Activated T-cell treated with anti-CD3 and anti-CD28 coated beads for 4 hours (primary cell): ENCODE results near the gene PRKACA.

Experiments
- DNase-seq: peaks from one replicate; pipeline ENCODE4 v3.0.0-alpha.2; 2020

Gene PRKACA

GRCh38 chr19:14091081-14091812, 26.3 kb downstream of the PRKACA start:
- DNase-seq, result peak; percentile 55

- peak; percentile 84 for DNase-seq
Measured at GRCh38 chr19:14090509-14091080, 27.0 kb downstream of the PRKACA start, which contains the start of gene SAMD1. TSS of gene SAMD1 (minus strand) at chr19:14090751.

GRCh38 chr19:14089662-14090508, 27.7 kb downstream of the PRKACA start:
- peak; percentile 35 for DNase-seq

- DNase-seq, result no peak
Measured at GRCh38 chr19:14089412-14089661, 28.2 kb downstream of the PRKACA start.

DNA sequence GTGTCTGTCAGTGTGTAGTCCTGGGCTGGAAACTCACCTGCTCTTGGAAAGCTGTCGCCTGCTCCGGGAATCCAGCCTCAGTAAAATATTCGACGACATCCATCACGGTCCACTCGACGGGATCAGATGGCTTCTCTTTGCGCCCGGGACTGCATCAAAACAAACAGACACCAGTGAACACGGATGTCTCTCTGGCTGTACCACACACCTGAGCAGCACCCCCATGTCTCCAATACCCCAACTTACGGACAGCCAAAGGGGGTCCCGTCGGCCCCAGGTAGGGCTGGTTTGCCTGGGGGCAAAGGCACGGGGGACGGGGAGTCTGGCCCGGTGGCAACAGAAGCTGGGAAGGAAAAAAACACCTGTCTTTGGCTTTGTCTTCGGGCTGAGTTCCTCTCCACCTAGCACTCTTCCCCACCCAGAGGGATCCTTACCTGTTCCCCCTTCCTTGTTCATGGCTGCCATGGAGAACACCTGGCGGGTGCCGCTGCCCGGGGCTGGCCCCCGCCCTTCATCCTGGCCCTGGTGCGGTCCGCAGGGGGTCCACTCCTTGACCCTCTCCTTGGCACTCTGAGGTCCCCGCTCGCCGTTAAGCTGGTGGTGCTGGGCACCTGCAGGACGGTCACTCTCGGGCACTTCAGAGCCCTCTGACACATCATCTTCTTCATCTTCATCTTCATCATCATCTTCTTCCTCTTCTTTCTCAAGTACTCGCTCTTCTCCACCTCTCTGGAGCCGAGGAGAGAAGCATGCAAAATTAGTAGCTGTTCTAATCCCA, 28.7 kb downstream of the PRKACA start:
- DNase-seq, result no peak

GRCh38 chr19:14086098-14086497, 31.5 kb downstream of the PRKACA start:
- no peak for DNase-seq

- no peak for DNase-seq
Measured at GRCh38 chr19:14085309-14085995, 32.1 kb downstream of the PRKACA start, which contains the start of gene C19orf67. TSS of gene C19orf67 (minus strand) at chr19:14085783. CDS start at chr19:14085627, 156 bp downstream.

GRCh38 chr19:14082675-14082960, 34.9 kb downstream of the PRKACA start:
- no peak for DNase-seq

- DNase-seq, result no peak
Measured at GRCh38 chr19:14081797-14082674, 35.5 kb downstream of the PRKACA start.

DNA sequence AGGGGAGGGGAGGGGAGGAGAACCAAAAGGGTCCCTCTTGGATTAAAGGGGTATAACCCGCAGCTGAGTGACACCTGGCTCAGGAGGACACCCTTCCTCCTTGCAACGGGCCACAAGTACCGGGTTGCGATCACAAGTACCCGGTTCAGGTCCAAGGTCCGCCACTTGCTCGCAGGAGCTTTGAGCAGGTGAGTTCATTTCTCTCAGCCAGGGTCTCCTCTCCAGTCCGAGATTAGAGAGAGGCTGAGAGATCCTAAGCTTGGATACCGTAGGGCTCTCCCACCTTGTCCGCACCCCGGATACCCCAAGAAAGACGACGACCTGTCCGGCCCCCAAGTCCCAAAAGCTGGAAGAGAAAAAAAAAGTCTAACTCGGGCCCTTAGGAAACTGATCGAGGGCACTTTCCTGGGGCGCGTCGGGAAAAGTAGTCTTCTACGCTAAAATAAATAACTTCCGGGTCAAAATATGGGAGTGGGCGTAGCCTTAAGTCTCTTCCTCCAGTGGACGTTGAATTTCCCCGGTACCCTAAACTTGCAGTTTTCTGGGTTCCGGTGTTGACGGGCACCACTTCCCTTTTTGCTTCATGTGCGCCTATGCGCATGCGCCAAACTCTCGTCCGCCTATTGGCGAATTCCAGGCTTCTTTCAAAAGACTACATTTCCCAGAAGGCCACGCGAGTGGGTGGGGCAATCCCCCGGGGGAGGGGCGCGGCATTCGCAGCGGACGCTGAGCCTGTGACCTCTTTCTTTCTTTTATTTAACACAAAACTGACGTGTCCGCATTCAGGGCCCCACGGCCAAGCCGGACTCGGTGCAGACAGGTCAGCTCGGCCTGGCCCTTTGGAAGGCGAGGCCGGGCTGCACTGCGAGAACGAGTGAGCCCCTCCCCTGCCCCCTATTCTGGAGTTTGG, 36.4 kb downstream of the PRKACA start:
- DNase-seq, result peak; percentile 99

DNA sequence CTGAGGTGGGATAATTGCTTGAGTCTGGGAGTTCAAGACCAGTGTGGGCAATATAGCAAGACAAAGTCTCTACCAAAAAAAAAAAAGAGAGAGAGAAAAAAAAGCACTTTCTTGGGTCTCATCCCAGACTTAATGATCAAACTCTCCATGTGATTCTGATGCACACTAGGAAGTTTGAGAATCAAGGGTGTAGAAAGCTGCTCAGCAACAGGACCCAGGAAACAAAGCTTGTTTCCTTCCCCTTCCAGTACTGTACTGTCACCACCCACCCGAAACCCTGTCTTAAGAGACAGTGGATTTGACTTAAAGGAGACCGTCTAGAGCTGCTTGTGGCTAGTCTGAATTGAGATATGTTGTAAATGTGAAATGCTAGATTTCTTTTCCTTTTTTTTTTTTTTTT, 39.2 kb downstream of the PRKACA start:
- no peak for DNase-seq

DNA sequence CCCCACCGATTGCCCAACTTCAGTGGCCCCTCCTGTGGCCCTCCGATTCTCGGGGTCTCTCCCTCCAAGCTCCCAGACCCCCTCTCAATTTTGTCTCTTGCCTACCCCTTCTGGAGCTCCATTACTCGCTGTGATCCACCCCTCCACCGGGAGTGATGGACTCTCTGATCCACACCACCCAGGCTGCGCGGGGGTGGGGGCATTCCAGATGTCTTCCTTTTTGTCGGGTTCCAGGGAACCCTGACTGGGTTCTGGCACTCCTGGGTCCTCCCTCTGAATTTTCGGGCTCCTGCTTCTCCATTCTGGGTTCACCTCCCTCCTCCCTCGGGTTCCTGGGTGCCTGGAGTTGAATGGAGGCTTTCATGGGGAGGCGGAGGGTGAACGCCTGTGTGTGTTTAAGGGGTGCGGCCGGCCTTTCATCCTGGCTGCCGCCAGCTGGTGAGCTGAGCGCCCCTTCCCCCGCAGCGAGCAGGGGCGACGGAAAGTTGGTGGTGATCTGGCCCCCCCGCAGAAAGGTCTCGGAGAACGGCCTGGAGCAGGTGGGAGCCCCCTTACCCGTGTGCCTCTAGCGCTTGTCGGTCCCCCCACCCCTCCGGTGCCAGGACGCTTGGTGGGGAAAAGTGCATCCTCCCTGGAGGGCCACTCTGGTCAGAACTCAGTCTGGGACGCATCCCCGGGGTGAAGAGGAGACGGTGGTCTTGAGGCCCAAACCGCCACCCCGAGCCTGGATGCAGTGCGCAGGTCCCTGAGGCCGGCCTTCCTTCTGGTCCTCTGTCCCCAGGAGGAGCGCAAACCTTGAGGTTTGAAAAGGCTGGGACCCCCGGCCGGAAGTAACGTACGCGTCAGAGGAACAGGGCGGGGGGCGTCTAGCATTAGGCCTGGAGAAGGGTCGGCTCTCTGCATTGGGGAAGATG, 43.4 kb downstream of the PRKACA start:
- no peak for DNase-seq

DNA sequence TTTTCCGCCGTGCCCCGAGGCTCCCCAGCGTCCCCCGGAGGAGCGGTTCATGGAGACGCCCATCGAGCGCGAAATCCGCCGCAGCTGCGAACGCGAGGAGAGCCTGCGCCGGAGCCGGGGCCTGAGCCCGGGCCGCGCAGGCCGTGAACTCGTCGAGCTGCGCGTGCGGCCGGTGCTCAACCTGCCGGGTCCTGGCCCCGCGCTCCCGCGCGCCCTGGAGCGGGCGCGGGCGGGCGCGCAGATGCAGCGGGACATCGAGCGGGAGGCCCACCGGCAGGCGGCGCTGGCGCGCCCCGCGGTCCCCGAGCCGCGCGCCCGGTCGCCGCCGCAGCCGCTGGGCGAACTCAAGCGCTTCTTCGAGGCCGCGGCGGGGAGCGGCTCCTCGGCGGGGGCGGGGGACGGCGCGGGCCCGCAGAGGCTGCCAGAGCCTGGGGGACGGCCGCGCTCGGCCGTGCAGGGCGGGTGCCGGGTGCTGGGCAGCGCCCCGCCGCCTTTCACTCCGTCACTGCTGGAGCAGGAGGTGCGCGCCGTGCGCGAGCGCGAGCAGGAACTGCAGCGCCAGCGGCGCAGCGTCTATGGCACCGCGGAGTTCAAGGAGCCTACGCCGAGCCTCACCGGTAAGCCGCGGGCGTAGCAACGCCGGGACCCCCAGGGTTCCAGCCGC, 44.2 kb downstream of the PRKACA start:
- DNase-seq, result peak; percentile 58

GRCh38 chr19:14072535-14073260, 44.9 kb downstream of the PRKACA start, which contains the start of gene MISP3:
TSS of gene MISP3 (plus strand) at chr19:14072786. CDS start at chr19:14073310, 524 bp downstream.
- no peak for DNase-seq

- no peak for DNase-seq
Measured at GRCh38 chr19:14070268-14071050, 47.1 kb downstream of the PRKACA start.

GRCh38 chr19:14066134-14066533, 51.4 kb downstream of the PRKACA start:
- no peak for DNase-seq

GRCh38 chr19:14063105-14063504, 54.5 kb downstream of the PRKACA start:
- DNase-seq, result no peak
